COLO668 (cell line): ENCODE results near the gene FMC1.
"Not testable (repeated sequence)": the region's sequence is repeated elsewhere in the genome, so short reads cannot be mapped to it uniquely, and the experiment has no call there.

ENCODE experiments used
- DNase-seq: peaks from one replicate; lab custom pipeline; 2025; ENCODE audit not compliant: unreplicated experiment; lab: John Stamatoyannopoulos, UW

The FMC1 gene

GRCh38 chr7:139340037-139340807 lies 915 bp upstream of the FMC1 start:
- peak; percentile 99 for DNase-seq

GRCh38 chr7:139340808-139341057 lies 404 bp upstream of the FMC1 start:
- DNase-seq = no peak

GRCh38 chr7:139341776-139342226 lies 664 bp downstream of the FMC1 start:
- no peak for DNase-seq

- no peak for DNase-seq
These were observed 3.9 kb downstream of the FMC1 start for GRCh38 chr7:139345042-139345441.

GRCh38 chr7:139351027-139351426 lies 9.9 kb downstream of the FMC1 start:
- no peak for DNase-seq

GRCh38 chr7:139354729-139355128 lies 13.6 kb downstream of the FMC1 start:
- DNase-seq = no peak

- DNase-seq = no peak
These were observed 14.2 kb downstream of the FMC1 start for GRCh38 chr7:139355320-139355719.

- not testable (repeated sequence) for DNase-seq
These were observed 16.8 kb downstream of the FMC1 start for GRCh38 chr7:139357729-139358506.

GRCh38 chr7:139358541-139359365 lies 17.6 kb downstream of the FMC1 start:
- peak; percentile 78 for DNase-seq

- DNase-seq = peak; percentile 99
These were observed 18.5 kb downstream of the FMC1 start, which contains the start of gene LUC7L2 for GRCh38 chr7:139359366-139360209. Gene LUC7L2, plus strand, starts transcription at chr7:139359894. Its CDS starts 368 bp downstream, at chr7:139360262.

GRCh38 chr7:139360210-139360947 lies 19.2 kb downstream of the FMC1 start:
- peak; percentile 96 for DNase-seq

GRCh38 chr7:139360948-139361307 lies 19.8 kb downstream of the FMC1 start:
- no peak for DNase-seq

GRCh38 chr7:139361523-139361922 lies 20.4 kb downstream of the FMC1 start:
- DNase-seq = no peak

- no peak for DNase-seq
These were observed 21.2 kb downstream of the FMC1 start for GRCh38 chr7:139362302-139362701.

- DNase-seq = no peak
These were observed 21.8 kb downstream of the FMC1 start for GRCh38 chr7:139362981-139363380.

GRCh38 chr7:139365336-139365735 lies 24.2 kb downstream of the FMC1 start:
- DNase-seq = no peak

GRCh38 chr7:139366400-139366799 lies 25.3 kb downstream of the FMC1 start:
- DNase-seq = no peak

- DNase-seq = no peak
These were observed 26.5 kb downstream of the FMC1 start for GRCh38 chr7:139367438-139368155.

GRCh38 chr7:139370301-139370942 lies 29.3 kb downstream of the FMC1 start:
- no peak for DNase-seq
